Left forelimb (tissue), 1 donor: ENCODE measurements around the gene PCK1.
A peak's percentile ranks its signal among the peaks of the same experiment; 100 is the strongest.

Experiments
- DNase-seq: peaks from one replicate; pipeline ENCODE4 v3.0.0-alpha.2; 2018; ENCODE audit warnings: low spot score

Gene PCK1

GRCh38 chr20:57605878-57606277 is 45.0 kb downstream of the PCK1 start:
- no peak for DNase-seq

- DNase-seq: no peak
These were observed 47.6 kb downstream of the PCK1 start for GRCh38 chr20:57608516-57608915.

- DNase-seq: no peak
These were observed 48.4 kb downstream of the PCK1 start for GRCh38 chr20:57609086-57609841.

- DNase-seq: no peak
These were observed 48.9 kb downstream of the PCK1 start for GRCh38 chr20:57609842-57610167.

GRCh38 chr20:57610261-57610952 is 49.5 kb downstream of the PCK1 start:
- DNase-seq: no peak

- DNase-seq: peak; percentile 64
These were observed 50.8 kb downstream of the PCK1 start for GRCh38 chr20:57611586-57612311.

GRCh38 chr20:57612436-57612835 is 51.5 kb downstream of the PCK1 start:
- peak; percentile 62 for DNase-seq

- DNase-seq: peak; percentile 48
These were observed 52.0 kb downstream of the PCK1 start for GRCh38 chr20:57612916-57613315.

GRCh38 chr20:57613481-57613921 is 52.6 kb downstream of the PCK1 start:
- peak; percentile 33 for DNase-seq

GRCh38 chr20:57614490-57615444 is 53.9 kb downstream of the PCK1 start:
- peak; percentile 51 for DNase-seq

- DNase-seq: peak; percentile 52
These were observed 54.5 kb downstream of the PCK1 start for GRCh38 chr20:57615445-57615811.

GRCh38 chr20:57616143-57616951 is 55.4 kb downstream of the PCK1 start:
- DNase-seq: peak; percentile 53

- DNase-seq: peak; percentile 53
These were observed 56.3 kb downstream of the PCK1 start for GRCh38 chr20:57617079-57617795.
